Panc1 (cell line): ENCODE measurements around the gene MACROD1. TPM values are rescaled to one million over a fixed set of nuclear protein-coding genes. Genes with fewer than 3 reads are reported as not detected.

Experiments used
- ATAC-seq: fragments of 200-7000 bp; cut with Tn5 transposase; 2 replicates; pipeline ENCODE4 v1.9.1; 2020; ENCODE audit warnings: mild to moderate bottlenecking, moderate library complexity
- BruUV-seq: library from RNA; stranded (reverse); fragments of 400-500 nt; replicated peaks from 2 replicates; lab custom pipeline; 2021; lab: Mats Ljungman, UMichigan
- CTCF ChIA-PET: fragments of 300-600 bp; sonication (Branson Sonifier 250); formaldehyde crosslinking; loops from one replicate; lab custom pipeline; 2022; ENCODE audit warnings: antibody characterized with exemption; lab: Charles Lee
- POLR2A ChIA-PET: fragments of 300-600 bp; sonication (Branson Sonifier 250); formaldehyde crosslinking; loops from one replicate; lab custom pipeline; 2022; ENCODE audit warnings: antibody characterized with exemption; lab: Charles Lee
- DNase-seq: peaks from one replicate; pipeline ENCODE4 v3.0.0-alpha.2; 2010; ENCODE audit warnings: low read depth, low spot score
- H3K27ac ChIP-seq: 2 replicates; pipeline ENCODE4 v1.5.1; 2011; ENCODE audit warnings: mild to moderate bottlenecking, low read length, inconsistent platforms
- H3K27me3 ChIP-seq: fragments of 200-500 bp; sonication (Bioruptor generic); 2 replicates; pipeline ENCODE4 v1.6.0; 2014; ENCODE audit warnings: low read length, inconsistent platforms; ENCODE audit not compliant: control insufficient read depth, insufficient read depth
- H3K36me3 ChIP-seq: fragments of 200-500 bp; sonication (Bioruptor generic); 2 replicates; pipeline ENCODE4 v1.5.1; 2014; ENCODE audit warnings: inconsistent platforms, mild to moderate bottlenecking, low read length, moderate library complexity; ENCODE audit not compliant: control insufficient read depth, insufficient read depth
- H3K4me1 ChIP-seq: 2 replicates; pipeline ENCODE4 v1.5.1; 2011; ENCODE audit warnings: inconsistent platforms, mild to moderate bottlenecking, low read length, moderate library complexity; ENCODE audit not compliant: control insufficient read depth, insufficient read depth
- H3K4me3 ChIP-seq, 2 experiments: 2 replicates each; pipeline ENCODE4 v1.5.1; 2011 to 2012; ENCODE audit warnings: low read depth in 2 of 2, low read length in 2 of 2, mild to moderate bottlenecking in 2 of 2, inconsistent platforms in 1 of 2, moderate library complexity in 1 of 2
- H3K9me3 ChIP-seq: fragments of 200-500 bp; sonication (Bioruptor generic); 2 replicates; pipeline ENCODE4 v1.5.1; 2014; ENCODE audit warnings: low read depth, mild to moderate bottlenecking, inconsistent platforms, low read length, moderate library complexity; ENCODE audit not compliant: control insufficient read depth, insufficient read depth
- CTCF ChIP-seq: fragments of 450-650 bp; IDR thresholded peaks from 2 replicates; pipeline ENCODE4 v1.5.1; 2017; ENCODE audit warnings: mild to moderate bottlenecking
- POLR2AphosphoS5 ChIP-seq: IDR thresholded peaks from 2 replicates; pipeline ENCODE4 v1.6.1; 2012; ENCODE audit warnings: mild to moderate bottlenecking, low read depth, low read length, moderate library complexity
- REST ChIP-seq, 2 experiments: IDR thresholded peaks; 2 replicates each; pipeline ENCODE4 v1.6.1; 2011 to 2012; ENCODE audit warnings: low read depth in 2 of 2, control low read depth in 1 of 2, low read length in 1 of 2, mild to moderate bottlenecking in 1 of 2, moderate library complexity in 1 of 2; ENCODE audit not compliant: insufficient read depth in 1 of 2
- SIN3A ChIP-seq: IDR thresholded peaks from 2 replicates; pipeline ENCODE4 v1.6.1; 2012; ENCODE audit warnings: low read depth, mild to moderate bottlenecking, low read length, moderate library complexity, borderline replicate concordance; ENCODE audit not compliant: insufficient read depth
- TCF7L2 ChIP-seq: IDR thresholded peaks from 2 replicates; pipeline ENCODE4 v1.6.1; 2011; ENCODE audit warnings: mild to moderate bottlenecking, low read depth, low read length, inconsistent platforms
- in situ Hi-C: cut with HindIII; loops from 2 replicates; pipeline ENCODE4 v1.10.0; 2016; ENCODE audit warnings: low sequenced_read_pairs, low pct_unique_long_range_greater_than_20kb
- intact Hi-C: fragments of 100-400 bp; cut with micrococcal nuclease; formaldehyde crosslinking; loops from one replicate; pipeline ENCODE4 v1.10.0; 2022; ENCODE audit not compliant: unreplicated experiment
- total RNA-seq: library from RNA; stranded (reverse); gene quantifications from one replicate; pipeline ENCODE4 v1.2.1, GENCODE V29; 2021; ENCODE audit not compliant: unreplicated experiment

The MACROD1 gene
- total RNA-seq, 1 experiment from 2014 or later = 16.8 TPM

GRCh38 chr11:64017945-64018224 is 148.0 kb downstream of the MACROD1 start:
- CTCF ChIA-PET = no interaction called here

More at GRCh38 chr11:64017945-64018224, 148.0 kb downstream of the MACROD1 start:
- POLR2A ChIA-PET = interaction anchor here (0.6 kb wide), 1 partner anchor 10 kb away, joined by 7 read pairs; no protein-coding TSS in a partner anchor
- peaks cover 14% of the 10 kb centered on the region; the same call in 1 of the 2 replicates for H3K4me1 ChIP-seq
- H3K27me3 ChIP-seq = no peaks in the 10 kb centered on the region
- H3K36me3 ChIP-seq = no peaks in the 10 kb centered on the region
- DNase-seq (no peak), ATAC-seq (no peak)
- TF ChIP-seq TCF7L2 (no peak), POLR2AphosphoS5 (no peak), REST (IDR thresholded peaks at IDR 0.05; ENCODE audit: insufficient read depth in 1 of 2, low read depth in 2 of 2, low read length in 1 of 2) (no peak), CTCF (no peak), SIN3A (no peak)
- intact Hi-C loops = no loop called here
- H3K27ac ChIP-seq = no peak overlapping the region
- in situ Hi-C loops = no loop called here
- H3K4me3 ChIP-seq = no peak overlapping the region
- BruUV-seq = no TSS peak
- no peaks in the 10 kb centered on the region for H3K9me3 ChIP-seq
